Measurements from ENCODE around the gene SPINK9.

DNA sequence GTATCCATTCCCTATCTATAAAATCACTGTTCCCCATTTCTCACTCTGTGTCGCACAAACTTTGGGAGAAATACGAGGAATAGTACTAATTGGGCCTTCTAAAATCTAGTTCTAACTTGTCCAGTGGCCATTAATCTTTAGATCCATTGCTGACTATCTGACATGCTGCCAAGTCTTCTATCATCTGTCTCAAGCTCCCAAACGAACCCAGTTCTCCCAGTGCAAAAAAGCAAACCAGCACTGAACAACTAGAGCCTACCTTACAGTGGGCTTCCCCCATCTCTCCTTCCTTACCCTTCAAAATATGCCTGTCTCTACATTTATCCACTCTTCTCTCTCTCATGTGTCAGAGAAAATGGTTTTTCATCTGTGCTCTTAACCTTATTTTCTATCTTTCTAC, 26.3 kb upstream of the SPINK9 start:
- TF ChIP-seq, protein P1, sequence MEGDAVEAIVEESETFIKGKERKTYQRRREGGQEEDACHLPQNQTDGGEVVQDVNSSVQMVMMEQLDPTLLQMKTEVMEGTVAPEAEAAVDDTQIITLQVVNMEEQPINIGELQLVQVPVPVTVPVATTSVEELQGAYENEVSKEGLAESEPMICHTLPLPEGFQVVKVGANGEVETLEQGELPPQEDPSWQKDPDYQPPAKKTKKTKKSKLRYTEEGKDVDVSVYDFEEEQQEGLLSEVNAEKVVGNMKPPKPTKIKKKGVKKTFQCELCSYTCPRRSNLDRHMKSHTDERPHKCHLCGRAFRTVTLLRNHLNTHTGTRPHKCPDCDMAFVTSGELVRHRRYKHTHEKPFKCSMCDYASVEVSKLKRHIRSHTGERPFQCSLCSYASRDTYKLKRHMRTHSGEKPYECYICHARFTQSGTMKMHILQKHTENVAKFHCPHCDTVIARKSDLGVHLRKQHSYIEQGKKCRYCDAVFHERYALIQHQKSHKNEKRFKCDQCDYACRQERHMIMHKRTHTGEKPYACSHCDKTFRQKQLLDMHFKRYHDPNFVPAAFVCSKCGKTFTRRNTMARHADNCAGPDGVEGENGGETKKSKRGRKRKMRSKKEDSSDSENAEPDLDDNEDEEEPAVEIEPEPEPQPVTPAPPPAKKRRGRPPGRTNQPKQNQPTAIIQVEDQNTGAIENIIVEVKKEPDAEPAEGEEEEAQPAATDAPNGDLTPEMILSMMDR (IDR thresholded peaks at IDR 0.05; ENCODE audit: insufficient read depth, low read depth, low read length): no peak
- no peak for TF ChIP-seq EZH2 (IDR thresholded peaks at IDR 0.05; ENCODE audit: insufficient read depth, low read length)
